GM12878 (cell line): ENCODE data around the gene CTSL.

Source experiments
- CTCF ChIP-seq, 3 experiments: IDR thresholded peaks in 2 of 3; conservative IDR thresholded peaks in 1 of 3; 2 replicates each; pipeline ENCODE4 v1.5.1; 2011; ENCODE audit warnings: low read depth in 3 of 3, low read length in 3 of 3, mild to moderate bottlenecking in 3 of 3, control low read depth in 2 of 3, moderate library complexity in 2 of 3, inconsistent platforms in 1 of 3, mixed read lengths in 1 of 3; ENCODE audit not compliant: control insufficient read depth in 2 of 3, insufficient read depth in 1 of 3; ENCODE audit errors: extremely low read depth in 1 of 3
- KDM1A ChIP-seq: fragments of 200-600 bp; sonication (generic); IDR thresholded peaks from 2 replicates; pipeline ENCODE4 v1.6.1; 2016; ENCODE audit warnings: borderline replicate concordance
- MTA3 ChIP-seq: IDR thresholded peaks from 2 replicates; pipeline ENCODE4 v1.6.1; 2012; ENCODE audit warnings: low read length, inconsistent platforms, borderline replicate concordance

DNA sequence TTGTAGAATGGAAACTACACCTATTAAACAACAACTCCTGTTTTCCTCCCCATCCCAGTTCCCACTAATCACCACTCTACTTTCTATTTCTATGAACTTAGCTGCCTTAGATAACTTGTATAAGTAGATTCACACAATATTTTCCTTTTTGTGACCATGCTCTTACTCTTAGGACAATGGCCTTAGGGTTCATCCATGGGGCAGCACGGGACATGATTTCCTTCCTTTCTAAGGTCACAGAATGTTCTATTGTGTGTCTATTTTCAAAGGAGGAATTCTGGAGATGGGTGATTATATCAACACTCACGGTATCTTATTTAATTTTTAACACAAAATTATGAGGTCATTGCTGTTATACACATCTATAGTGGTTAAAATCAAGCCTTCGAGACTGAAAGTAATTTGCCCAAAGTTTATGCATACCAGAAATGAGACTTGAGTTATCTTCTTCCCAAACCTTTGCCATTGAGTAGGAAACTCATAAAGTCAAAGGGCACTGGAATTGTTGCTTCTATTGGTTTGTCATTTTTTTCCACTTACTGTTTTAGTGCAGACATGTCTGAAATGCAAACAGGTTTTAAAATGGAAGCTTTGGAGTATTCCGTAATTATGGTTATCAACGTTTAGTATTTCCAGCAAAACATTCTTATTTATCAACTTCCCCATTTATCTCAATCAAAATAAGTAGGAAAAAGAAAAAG lies 23.6 kb downstream of the CTSL start:
- TF ChIP-seq KDM1A (no peak), MTA3 (no peak), CTCF (IDR thresholded peaks at IDR 0.05 in 2 of 3, conservative IDR thresholded peaks at IDR 0.05 in 1 of 3; ENCODE audit: control insufficient read depth in 2 of 3, extremely low read depth in 1 of 3, insufficient read depth in 1 of 3, low read depth in 3 of 3, low read length in 3 of 3) (no peak)
